ENCODE measurements around the gene SSR1. TPM values are rescaled to one million over a fixed set of nuclear protein-coding genes. Genes with fewer than 3 reads are reported as not detected.

SSR1 gene
- total and polyA plus RNA-seq, 9 of the 15 experiments (the other 6 are each of a cell fraction or from before 2014, with no cell fraction given) = 87.7 to 220 (median 144) TPM

GRCh38 chr6:7312616-7313504 is at the start of gene SSR1 (continued):
- TF ChIP-seq NKRF (IDR thresholded peaks at IDR 0.05; ENCODE audit: borderline replicate concordance) (no peak), HCFC1 (IDR thresholded peaks at IDR 0.05; ENCODE audit: low read depth, low read length) (peak; percentile 57; the same call in 1 of the 2 replicates), NFE2L1 (tag; IDR thresholded peaks at IDR 0.05; ENCODE audit: borderline replicate concordance, low read depth) (no peak), ELK3 (CRISPR knock-in tag; IDR thresholded peaks at IDR 0.05) (no peak), PHF21A (IDR thresholded peaks at IDR 0.05; ENCODE audit: borderline replicate concordance, low read depth) (no peak), ETV6 (IDR thresholded peaks at IDR 0.05; ENCODE audit: borderline replicate concordance in 1 of 2, low read depth in 2 of 2, low read length in 1 of 2) (0 out of 4 replicates have a peak, but pooled peaks of 1 of the 2 experiments have one; percentile 43), ETV6 (CRISPR knock-in tag; IDR thresholded peaks at IDR 0.05; ENCODE audit: borderline replicate concordance) (0 out of 2 replicates have a peak, but pooled peaks have one; percentile 69), ZNF445 (CRISPR knock-in tag; IDR thresholded peaks at IDR 0.05; ENCODE audit: low read depth) (no peak), ZNF583 (CRISPR knock-in tag; IDR thresholded peaks at IDR 0.05) (peak; percentile 9; the same call in 1 of the 2 replicates), NFRKB (IDR thresholded peaks at IDR 0.05; ENCODE audit: low read depth) (peak; percentile 43; the same call in 1 of the 2 replicates), CBX2 (IDR thresholded peaks at IDR 0.05; ENCODE audit: insufficient read depth, low read length, poor library complexity, severe bottlenecking) (no peak), SNRNP70 (optimal IDR thresholded peaks at IDR 0.05; ENCODE audit: low read depth, low read length) (no peak), C11orf30 (IDR thresholded peaks at IDR 0.05; ENCODE audit: low read depth) (no peak; the same call in none of the 2 replicates), ZNF274 (IDR thresholded peaks at IDR 0.05; ENCODE audit: borderline replicate concordance, low read depth, low read length) (no peak), ATF2 (CRISPR knock-in tag; IDR thresholded peaks at IDR 0.05) (no peak), RBM14 (IDR thresholded peaks at IDR 0.05; ENCODE audit: borderline replicate concordance, insufficient read depth, low read depth, low read length) (0 out of 2 replicates have a peak, but pooled peaks have one; percentile 90), NFIC (IDR thresholded peaks at IDR 0.05) (no peak; the same call in 1 of the 2 replicates), PPARD (CRISPR knock-in tag; IDR thresholded peaks at IDR 0.05) (no peak), ADNP (tag; IDR thresholded peaks at IDR 0.05) (no peak), ZSCAN29 (IDR thresholded peaks at IDR 0.05) (no peak), TARDBP (IDR thresholded peaks at IDR 0.05) (no peak), HNRNPLL (IDR thresholded peaks at IDR 0.05; ENCODE audit: low read depth, low read length, poor library complexity, severe bottlenecking) (peak; percentile 92), E2F5 (CRISPR knock-in tag; IDR thresholded peaks at IDR 0.05) (no peak)
